CD4-positive, alpha-beta T cell treated with Interleukin-12 subunit alpha and Interleukin-12 subunit beta, for 1 hour (primary cell): Measurements from ENCODE around the gene COX14.
"Not testable (repeated sequence)": the region's sequence is repeated elsewhere in the genome, so short reads cannot be mapped to it uniquely, and the experiment has no call there.

ENCODE experiments used
- DNase-seq: peaks from one replicate; pipeline ENCODE4 v3.0.0-alpha.2; 2020

Gene COX14

GRCh38 chr12:50111693-50112455 is at the start of gene COX14:
TSS of gene COX14 (plus strand) at chr12:50112236. CDS start at chr12:50120044, 7,808 bp downstream.
- DNase-seq = peak; percentile 100

GRCh38 chr12:50062728-50063460 is 49.1 kb upstream of the COX14 start:
- DNase-seq = no peak

DNA sequence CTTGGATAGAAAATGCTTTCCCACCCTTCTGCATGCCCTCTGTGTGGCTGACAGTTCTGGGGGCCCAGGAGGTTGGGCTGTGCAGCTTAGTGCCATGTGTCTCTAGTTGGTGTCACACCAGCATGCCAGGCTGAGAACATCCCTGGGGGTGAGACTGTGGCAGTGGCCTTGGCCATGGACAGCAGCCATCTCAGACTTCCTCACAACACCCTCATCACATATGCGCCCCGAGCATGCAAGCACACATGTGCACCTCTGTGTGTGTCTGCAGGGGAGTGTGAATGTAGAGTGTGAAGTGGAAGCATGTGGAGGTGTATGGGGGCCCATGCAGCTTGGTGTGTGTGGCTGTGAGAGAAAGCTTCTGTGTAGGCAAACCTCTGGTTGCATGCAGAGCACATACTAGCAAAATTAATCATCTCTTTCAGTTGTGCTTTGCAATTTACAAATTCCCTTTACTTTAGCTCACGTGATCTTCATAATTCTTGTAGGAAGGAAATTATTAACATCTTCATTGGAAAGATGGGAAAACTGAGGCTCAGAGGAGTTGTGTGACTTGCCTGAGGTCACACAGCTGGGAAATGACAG is 46.2 kb upstream of the COX14 start:
- no peak for DNase-seq

- no peak for DNase-seq
Measured at GRCh38 chr12:50066402-50066801, 45.6 kb upstream of the COX14 start.

DNA sequence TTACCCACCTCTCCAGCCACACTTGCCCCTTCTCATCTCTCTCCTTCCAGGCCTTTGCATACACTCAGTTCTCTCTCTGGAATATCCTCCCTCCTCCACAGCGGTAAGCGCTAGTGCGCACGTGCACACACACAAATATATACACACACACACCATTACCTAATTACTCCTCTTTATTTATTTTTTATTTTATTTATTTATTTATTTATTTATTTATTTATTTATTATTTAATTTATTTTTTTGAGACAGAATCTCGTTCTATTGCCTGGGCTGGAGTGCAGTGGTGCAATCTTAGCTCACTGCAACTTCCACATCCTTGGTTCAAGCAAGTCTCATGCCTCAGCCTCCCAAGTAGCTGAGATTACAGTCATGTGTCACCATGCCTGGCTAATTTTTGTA is 43.0 kb upstream of the COX14 start:
- DNase-seq = no peak

GRCh38 chr12:50069539-50069938 is 42.5 kb upstream of the COX14 start:
- DNase-seq = no peak

- DNase-seq = peak; percentile 68
Measured at GRCh38 chr12:50070314-50071060, 41.5 kb upstream of the COX14 start.

GRCh38 chr12:50072198-50072907 is 39.7 kb upstream of the COX14 start:
- DNase-seq = no peak

GRCh38 chr12:50073206-50073605 is 38.8 kb upstream of the COX14 start:
- no peak for DNase-seq

DNA sequence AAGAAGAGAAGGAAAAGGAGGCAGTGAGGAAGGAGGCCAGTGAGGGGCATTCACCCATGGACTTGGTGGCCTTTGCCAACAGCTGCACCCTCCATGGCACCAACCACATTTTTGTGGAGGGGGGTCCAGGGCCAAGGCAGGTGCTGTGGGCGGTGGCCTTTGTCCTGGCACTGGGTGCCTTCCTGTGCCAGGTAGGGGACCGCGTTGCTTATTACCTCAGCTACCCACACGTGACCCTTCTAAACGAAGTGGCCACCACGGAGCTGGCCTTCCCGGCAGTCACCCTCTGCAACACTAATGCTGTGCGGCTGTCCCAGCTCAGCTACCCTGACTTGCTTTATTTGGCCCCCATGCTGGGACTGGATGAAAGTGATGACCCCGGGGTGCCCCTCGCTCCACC is 38.3 kb upstream of the COX14 start:
- DNase-seq = no peak

- DNase-seq = peak; percentile 81
Measured at GRCh38 chr12:50074936-50075807, 36.9 kb upstream of the COX14 start.

DNA sequence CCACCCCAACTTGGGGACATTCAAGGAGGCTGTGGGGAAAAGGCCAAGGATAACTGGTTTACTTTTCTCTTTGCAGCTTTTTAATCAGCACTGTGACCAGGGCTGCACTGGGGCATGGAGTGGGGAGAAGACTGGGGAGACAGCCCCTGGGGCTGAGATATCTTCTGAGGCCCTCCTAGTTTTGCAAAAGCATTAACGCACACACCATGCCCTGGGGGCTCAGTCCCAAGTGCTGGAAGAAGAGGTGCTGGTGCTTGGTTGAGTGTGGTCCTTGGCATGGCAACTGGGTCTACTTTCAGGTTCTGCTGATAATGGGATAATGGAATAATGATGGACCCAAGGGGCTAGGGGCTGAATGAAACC is 36.2 kb upstream of the COX14 start:
- DNase-seq = no peak

DNA sequence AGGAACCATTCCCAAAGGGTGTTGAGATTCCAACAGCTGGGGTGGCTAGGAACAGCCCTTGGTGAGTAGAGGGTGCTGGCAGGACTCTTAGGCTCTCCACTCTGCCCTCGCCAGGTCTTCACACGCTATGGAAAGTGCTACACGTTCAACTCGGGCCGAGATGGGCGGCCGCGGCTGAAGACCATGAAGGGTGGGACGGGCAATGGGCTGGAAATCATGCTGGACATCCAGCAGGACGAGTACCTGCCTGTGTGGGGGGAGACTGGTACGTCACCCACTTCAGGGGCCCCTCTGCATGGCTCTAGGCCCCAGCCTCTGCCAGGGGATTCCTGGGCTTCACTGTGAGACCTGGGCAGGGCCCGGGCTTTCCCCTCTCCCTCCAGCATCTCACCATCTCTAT is 34.9 kb upstream of the COX14 start:
- DNase-seq = no peak

GRCh38 chr12:50078281-50078680 is 33.8 kb upstream of the COX14 start:
- DNase-seq = no peak

- no peak for DNase-seq
Measured at GRCh38 chr12:50079771-50080170, 32.3 kb upstream of the COX14 start.

GRCh38 chr12:50081096-50081808 is 30.8 kb upstream of the COX14 start:
- no peak for DNase-seq

DNA sequence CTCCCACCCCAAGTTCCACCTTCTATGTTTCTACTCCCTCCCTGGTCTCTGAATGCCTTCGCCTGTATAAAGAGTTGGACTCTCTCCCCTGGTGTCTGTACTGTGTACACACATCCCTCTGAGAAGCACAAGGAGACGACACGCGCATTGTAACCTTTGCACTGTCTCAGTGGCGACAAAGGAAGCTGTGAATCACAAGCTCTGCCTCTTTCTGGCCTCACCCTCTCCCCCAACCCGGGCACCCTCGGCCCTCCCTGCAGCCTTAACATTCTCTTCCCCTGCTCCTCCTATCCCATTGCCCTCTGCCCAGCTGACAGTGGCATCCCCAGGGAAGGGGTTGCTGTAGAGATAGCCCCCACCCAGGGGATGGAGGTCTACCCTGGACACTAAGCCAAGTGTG is 29.4 kb upstream of the COX14 start:
- DNase-seq = no peak

DNA sequence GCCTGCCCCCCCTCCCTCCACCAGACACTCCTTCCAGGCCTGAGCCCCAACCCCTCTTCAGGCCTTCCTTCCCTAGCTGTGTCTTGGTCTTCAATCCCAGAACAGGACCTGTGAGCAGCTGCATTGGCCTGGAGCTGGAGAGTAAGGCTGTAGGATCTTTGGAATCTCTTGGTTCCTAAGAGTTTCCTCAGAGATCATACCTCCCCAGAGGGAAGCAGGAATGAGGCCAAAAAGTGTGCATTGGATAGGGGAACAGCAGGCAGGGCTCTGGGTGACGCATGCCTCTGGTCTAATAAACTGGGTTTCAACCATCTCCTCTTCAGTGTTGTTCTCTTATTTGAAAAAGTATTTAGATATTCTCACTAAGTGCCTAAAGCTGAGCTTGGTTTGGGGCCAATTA is 28.7 kb upstream of the COX14 start:
- no peak for DNase-seq

GRCh38 chr12:50084409-50084774 is 27.6 kb upstream of the COX14 start:
- not testable (repeated sequence) for DNase-seq

DNA sequence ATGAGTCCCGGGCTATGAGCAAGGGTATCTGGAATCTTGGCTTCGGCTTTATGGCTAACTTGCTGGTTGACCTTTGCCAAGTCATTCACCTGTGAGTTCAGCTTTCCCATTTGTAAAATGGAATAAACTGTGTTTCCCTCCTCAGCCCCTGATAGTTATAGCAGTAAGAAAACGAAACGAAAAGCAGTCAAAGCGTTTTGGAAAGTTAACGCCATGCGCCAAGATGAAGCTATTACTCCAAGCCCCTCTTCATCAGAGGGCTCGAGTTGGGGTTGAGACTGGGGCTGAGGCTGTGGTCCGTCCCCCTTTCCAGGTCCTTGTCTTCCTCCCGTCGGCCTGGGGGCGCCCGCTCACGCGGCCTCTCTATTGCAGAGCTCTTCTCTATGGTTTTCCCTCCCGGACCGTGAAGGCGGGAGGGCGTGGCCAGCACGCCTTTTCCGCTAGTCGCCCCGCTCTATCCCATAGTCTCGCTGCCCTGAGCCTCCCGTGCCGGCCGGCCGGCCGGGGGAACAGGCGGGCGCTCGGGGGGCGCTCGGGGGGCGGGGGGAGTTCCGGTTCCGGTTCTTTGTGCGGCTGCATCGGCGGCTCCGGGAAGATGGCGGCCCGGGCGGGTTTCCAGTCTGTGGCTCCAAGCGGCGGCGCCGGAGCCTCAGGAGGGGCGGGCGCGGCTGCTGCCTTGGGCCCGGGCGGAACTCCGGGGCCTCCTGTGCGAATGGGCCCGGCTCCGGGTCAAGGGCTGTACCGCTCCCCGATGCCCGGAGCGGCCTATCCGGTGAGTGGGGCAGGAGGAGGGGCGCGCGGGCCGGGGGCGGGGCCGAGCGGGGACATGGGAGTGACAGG is 27.0 kb upstream of the COX14 start, which contains the start of gene SMARCD1:
SMARCD1 (plus strand) TSS at position 568 of the 840 bp plus-strand sequence; CDS start at position 596, 28 bp downstream.
- DNase-seq = peak; percentile 91
